ENCODE measurements around the gene ISCU. TPM values are rescaled to one million over a fixed set of nuclear protein-coding genes. Genes with fewer than 3 reads are reported as not detected.
A peak's percentile ranks its signal among the peaks of the same experiment; 100 is the strongest.

The ISCU gene
- total and polyA plus RNA-seq, 9 of the 15 experiments (the other 6 are each of a cell fraction or from before 2014, with no cell fraction given), result 15.9 to 92.5 (median 77.3) TPM

DNA sequence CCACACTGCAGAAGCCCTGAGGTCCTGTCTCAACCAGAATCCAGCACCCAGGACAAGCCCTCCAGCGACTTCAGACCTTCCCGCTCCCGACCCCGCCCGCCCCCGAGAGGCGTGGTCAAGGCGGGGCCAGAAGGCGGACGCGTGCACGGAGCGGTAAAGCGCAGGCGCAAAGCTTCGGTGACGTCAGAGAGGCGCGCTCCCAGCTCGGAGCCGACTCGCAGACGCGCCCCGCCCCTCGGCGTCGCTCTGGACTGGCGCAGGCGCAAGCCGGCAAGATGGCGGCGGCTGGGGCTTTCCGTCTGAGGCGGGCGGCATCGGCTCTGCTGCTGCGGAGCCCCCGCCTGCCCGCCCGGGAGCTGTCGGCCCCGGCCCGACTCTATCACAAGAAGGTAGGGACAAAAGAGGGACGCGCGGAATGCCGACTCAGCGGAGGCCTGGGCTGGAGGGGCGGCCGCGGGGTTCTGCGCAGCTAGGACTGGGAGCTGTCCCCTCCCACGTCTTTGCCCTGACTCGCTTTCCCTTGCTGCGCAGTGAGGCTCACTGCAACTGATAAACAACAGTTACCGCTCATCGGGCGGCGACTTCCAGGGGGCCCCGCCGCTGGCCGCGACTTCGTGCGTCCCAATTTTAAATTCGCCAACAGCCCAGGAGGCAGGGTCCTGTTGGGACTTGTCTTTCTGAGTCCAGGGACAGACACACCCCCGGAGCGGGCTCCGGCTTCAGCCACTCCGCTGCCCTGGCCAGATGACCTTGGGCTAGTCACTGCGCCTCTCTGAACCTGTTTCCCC is at the start of gene ISCU (continued):
- TF ChIP-seq, protein P1, sequence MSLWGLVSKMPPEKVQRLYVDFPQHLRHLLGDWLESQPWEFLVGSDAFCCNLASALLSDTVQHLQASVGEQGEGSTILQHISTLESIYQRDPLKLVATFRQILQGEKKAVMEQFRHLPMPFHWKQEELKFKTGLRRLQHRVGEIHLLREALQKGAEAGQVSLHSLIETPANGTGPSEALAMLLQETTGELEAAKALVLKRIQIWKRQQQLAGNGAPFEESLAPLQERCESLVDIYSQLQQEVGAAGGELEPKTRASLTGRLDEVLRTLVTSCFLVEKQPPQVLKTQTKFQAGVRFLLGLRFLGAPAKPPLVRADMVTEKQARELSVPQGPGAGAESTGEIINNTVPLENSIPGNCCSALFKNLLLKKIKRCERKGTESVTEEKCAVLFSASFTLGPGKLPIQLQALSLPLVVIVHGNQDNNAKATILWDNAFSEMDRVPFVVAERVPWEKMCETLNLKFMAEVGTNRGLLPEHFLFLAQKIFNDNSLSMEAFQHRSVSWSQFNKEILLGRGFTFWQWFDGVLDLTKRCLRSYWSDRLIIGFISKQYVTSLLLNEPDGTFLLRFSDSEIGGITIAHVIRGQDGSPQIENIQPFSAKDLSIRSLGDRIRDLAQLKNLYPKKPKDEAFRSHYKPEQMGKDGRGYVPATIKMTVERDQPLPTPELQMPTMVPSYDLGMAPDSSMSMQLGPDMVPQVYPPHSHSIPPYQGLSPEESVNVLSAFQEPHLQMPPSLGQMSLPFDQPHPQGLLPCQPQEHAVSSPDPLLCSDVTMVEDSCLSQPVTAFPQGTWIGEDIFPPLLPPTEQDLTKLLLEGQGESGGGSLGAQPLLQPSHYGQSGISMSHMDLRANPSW (CRISPR knock-in tag; IDR thresholded peaks at IDR 0.05), result no peak
- TF ChIP-seq OTX1 (CRISPR knock-in tag; IDR thresholded peaks at IDR 0.05), result no peak
- TF ChIP-seq POLR2AphosphoS2 (IDR thresholded peaks at IDR 0.05; ENCODE audit: low read length), result no peak; the same call in 1 of the 2 replicates
- no peak for TF ChIP-seq DACH1 (IDR thresholded peaks at IDR 0.05; ENCODE audit: partially characterized antibody)
- TF ChIP-seq, protein P2, sequence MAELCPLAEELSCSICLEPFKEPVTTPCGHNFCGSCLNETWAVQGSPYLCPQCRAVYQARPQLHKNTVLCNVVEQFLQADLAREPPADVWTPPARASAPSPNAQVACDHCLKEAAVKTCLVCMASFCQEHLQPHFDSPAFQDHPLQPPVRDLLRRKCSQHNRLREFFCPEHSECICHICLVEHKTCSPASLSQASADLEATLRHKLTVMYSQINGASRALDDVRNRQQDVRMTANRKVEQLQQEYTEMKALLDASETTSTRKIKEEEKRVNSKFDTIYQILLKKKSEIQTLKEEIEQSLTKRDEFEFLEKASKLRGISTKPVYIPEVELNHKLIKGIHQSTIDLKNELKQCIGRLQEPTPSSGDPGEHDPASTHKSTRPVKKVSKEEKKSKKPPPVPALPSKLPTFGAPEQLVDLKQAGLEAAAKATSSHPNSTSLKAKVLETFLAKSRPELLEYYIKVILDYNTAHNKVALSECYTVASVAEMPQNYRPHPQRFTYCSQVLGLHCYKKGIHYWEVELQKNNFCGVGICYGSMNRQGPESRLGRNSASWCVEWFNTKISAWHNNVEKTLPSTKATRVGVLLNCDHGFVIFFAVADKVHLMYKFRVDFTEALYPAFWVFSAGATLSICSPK (IDR thresholded peaks at IDR 0.05; ENCODE audit: borderline replicate concordance), result no peak
- TF ChIP-seq, protein P3, sequence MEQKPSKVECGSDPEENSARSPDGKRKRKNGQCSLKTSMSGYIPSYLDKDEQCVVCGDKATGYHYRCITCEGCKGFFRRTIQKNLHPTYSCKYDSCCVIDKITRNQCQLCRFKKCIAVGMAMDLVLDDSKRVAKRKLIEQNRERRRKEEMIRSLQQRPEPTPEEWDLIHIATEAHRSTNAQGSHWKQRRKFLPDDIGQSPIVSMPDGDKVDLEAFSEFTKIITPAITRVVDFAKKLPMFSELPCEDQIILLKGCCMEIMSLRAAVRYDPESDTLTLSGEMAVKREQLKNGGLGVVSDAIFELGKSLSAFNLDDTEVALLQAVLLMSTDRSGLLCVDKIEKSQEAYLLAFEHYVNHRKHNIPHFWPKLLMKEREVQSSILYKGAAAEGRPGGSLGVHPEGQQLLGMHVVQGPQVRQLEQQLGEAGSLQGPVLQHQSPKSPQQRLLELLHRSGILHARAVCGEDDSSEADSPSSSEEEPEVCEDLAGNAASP (IDR thresholded peaks at IDR 0.05), result no peak
- no peak for TF ChIP-seq HSF4 (CRISPR knock-in tag; IDR thresholded peaks at IDR 0.05; ENCODE audit: borderline replicate concordance)
- no peak for TF ChIP-seq TGIF2 (CRISPR knock-in tag; IDR thresholded peaks at IDR 0.05)
- TF ChIP-seq, protein P4, sequence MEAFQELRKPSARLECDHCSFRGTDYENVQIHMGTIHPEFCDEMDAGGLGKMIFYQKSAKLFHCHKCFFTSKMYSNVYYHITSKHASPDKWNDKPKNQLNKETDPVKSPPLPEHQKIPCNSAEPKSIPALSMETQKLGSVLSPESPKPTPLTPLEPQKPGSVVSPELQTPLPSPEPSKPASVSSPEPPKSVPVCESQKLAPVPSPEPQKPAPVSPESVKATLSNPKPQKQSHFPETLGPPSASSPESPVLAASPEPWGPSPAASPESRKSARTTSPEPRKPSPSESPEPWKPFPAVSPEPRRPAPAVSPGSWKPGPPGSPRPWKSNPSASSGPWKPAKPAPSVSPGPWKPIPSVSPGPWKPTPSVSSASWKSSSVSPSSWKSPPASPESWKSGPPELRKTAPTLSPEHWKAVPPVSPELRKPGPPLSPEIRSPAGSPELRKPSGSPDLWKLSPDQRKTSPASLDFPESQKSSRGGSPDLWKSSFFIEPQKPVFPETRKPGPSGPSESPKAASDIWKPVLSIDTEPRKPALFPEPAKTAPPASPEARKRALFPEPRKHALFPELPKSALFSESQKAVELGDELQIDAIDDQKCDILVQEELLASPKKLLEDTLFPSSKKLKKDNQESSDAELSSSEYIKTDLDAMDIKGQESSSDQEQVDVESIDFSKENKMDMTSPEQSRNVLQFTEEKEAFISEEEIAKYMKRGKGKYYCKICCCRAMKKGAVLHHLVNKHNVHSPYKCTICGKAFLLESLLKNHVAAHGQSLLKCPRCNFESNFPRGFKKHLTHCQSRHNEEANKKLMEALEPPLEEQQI (IDR thresholded peaks at IDR 0.05), result no peak
- no peak for TF ChIP-seq FOXA1 (IDR thresholded peaks at IDR 0.05; ENCODE audit: borderline replicate concordance)
- TF ChIP-seq SLC30A9 (CRISPR knock-in tag; IDR thresholded peaks at IDR 0.05), result no peak
- peak; percentile 80 for TF ChIP-seq HCFC1 (IDR thresholded peaks at IDR 0.05; ENCODE audit: low read depth, low read length)
- no peak for TF ChIP-seq GABPB2 (CRISPR knock-in tag; conservative IDR thresholded peaks at IDR 0.05)
- no peak for TF ChIP-seq ZNF354B (CRISPR knock-in tag; IDR thresholded peaks at IDR 0.05)
- no peak for TF ChIP-seq NR2F6 (CRISPR knock-in tag; IDR thresholded peaks at IDR 0.05)
- TF ChIP-seq ZNF134 (CRISPR knock-in tag; conservative IDR thresholded peaks at IDR 0.05), result no peak
- TF ChIP-seq FUS (optimal IDR thresholded peaks at IDR 0.05; ENCODE audit: low read depth, low read length), result no peak
- no peak for TF ChIP-seq CHD2 (IDR thresholded peaks at IDR 0.05; ENCODE audit: low read depth, low read length)
- TF ChIP-seq ZNF766 (CRISPR knock-in tag; conservative IDR thresholded peaks at IDR 0.05), result no peak
- 0 out of 2 replicates have a peak, but pooled peaks have one; percentile 12 for TF ChIP-seq TCF3 (CRISPR knock-in tag; IDR thresholded peaks at IDR 0.05)
- no peak; the same call in 1 of the 2 replicates for TF ChIP-seq ZNF589 (CRISPR knock-in tag; IDR thresholded peaks at IDR 0.05; ENCODE audit: low read depth)
- no peak for TF ChIP-seq ZNF780A (CRISPR knock-in tag; IDR thresholded peaks at IDR 0.05)
